Right ventricle myocardium superior (tissue), 1 donor: ENCODE measurements around the gene RBBP8NL. TPM values are rescaled to one million over a fixed set of nuclear protein-coding genes. Genes with fewer than 3 reads are reported as not detected.

ENCODE experiments used
- ATAC-seq: fragments of 200-7000 bp; cut with Tn5 transposase; one replicate; pipeline ENCODE4 v1.9.1; 2020; ENCODE audit warnings: mild to moderate bottlenecking; ENCODE audit not compliant: poor library complexity
- DNase-seq: peaks from one replicate; pipeline ENCODE4 v3.0.0-alpha.2; 2020
- intact Hi-C: fragments of 100-400 bp; cut with DNase I; formaldehyde crosslinking; loops from one replicate; pipeline ENCODE4 v1.11.2; 2022
- total RNA-seq: library from RNA; stranded (reverse); fragmentation: NEBNext Ultra II Directional; extraction: Animal tissue kit (Norgen Biotek cat#: 25700); gene quantifications from one replicate; pipeline ENCODE4 v1.2.1, GENCODE V29; 2021
- donor health status: DM: no; HTN: yes; CAD: no; lungs with severe emphysema.

Gene RBBP8NL
- total RNA-seq, 1 donor from 2014 or later: not detected

- DNase-seq: no peak
- intact Hi-C loops: no loop called here
- no peak for ATAC-seq
Observed at GRCh38 chr20:62401331-62401779, 26.0 kb downstream of the RBBP8NL start.

- DNase-seq (no peak), ATAC-seq (no peak)
- intact Hi-C loops: no loop called here
Observed at GRCh38 chr20:62400541-62400940, 26.8 kb downstream of the RBBP8NL start.

- ATAC-seq (no peak), DNase-seq (no peak)
- intact Hi-C loops: no loop called here
Observed at GRCh38 chr20:62400021-62400420, 27.3 kb downstream of the RBBP8NL start.

DNA sequence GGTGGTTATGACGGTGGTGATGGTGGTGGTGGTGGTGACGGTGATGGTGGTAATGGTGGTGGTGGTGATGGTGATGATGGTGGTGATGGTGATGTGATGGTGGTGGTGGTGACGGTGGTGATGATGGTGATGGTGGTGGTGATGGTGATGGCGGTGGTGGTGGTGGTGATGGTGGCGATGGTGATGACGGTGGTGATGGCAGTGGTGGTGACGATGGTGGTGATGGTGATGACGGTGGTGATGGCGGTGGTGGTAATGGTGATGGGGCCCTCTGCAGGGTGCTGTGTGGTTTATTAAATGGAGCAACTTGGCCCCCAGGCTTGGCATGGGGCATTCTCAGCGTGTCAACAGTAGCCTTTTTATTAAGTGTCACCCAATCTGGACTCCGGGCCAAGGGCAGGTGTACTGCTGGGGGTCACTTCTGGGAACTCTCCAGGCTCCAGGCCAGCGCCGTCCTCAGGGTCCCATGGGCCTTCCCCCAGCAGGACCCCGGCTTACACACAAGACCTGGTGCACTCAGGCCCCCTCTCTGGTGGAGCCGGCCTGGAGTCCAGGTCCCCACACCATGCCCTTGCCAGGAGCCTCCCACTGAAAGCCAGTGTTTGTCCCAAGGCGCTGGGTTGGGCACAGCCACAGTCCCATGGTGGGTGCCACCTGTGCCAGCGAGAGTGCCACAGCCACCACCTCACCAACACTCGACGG is 29.1 kb downstream of the RBBP8NL start:
- intact Hi-C loops: no loop called here
- ATAC-seq: no peak
- DNase-seq: no peak

GRCh38 chr20:62396367-62397239 is 30.7 kb downstream of the RBBP8NL start:
- ATAC-seq (no peak), DNase-seq (no peak)
- intact Hi-C loops: no loop called here

DNA sequence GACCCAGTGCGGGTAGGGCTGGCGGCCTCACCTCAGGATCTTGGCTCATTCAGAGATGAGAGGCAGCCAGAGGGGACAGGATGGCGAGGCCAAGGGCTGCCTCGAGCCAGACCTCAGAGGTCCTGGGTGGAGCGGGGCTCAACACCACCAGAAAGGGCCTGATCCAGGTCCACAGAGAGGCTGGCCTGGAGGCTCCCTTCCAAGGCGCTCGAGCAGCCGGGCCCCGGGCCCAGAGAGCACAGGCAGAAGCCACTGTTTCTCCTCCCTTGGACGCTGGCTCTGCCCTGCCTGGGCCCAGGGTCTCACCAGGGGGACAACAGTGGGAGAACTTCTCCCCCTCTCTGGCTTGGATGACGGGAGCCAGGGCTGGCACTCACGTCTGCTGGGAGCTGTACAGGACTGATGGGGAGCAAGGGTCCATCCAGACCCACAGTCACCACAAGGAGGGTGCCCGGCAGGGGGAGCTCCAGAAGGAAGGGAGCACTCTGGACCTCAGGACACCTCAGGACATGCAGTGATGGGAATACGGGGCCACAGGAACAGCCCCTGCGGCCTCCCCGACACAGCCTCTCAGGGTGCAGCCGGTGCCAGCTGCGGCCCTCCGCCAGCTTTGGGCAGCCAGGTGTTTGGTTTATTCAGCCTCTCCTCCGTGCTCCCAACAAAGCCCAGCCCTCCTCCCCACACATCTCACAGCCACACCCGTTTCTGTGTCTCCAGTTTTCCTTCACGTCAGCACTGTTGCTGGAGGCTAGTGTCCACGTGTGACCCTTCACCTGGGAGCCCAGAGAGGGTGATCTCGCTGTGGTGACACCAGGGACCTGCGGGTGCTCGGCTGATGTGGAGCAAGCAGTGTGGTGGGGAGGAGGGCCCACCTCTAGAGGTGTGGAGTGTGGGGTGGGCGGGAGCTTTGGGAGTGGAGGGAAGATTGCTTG is 31.8 kb downstream of the RBBP8NL start:
- no peak for ATAC-seq
- no peak for DNase-seq
- intact Hi-C loops: no loop called here

DNA sequence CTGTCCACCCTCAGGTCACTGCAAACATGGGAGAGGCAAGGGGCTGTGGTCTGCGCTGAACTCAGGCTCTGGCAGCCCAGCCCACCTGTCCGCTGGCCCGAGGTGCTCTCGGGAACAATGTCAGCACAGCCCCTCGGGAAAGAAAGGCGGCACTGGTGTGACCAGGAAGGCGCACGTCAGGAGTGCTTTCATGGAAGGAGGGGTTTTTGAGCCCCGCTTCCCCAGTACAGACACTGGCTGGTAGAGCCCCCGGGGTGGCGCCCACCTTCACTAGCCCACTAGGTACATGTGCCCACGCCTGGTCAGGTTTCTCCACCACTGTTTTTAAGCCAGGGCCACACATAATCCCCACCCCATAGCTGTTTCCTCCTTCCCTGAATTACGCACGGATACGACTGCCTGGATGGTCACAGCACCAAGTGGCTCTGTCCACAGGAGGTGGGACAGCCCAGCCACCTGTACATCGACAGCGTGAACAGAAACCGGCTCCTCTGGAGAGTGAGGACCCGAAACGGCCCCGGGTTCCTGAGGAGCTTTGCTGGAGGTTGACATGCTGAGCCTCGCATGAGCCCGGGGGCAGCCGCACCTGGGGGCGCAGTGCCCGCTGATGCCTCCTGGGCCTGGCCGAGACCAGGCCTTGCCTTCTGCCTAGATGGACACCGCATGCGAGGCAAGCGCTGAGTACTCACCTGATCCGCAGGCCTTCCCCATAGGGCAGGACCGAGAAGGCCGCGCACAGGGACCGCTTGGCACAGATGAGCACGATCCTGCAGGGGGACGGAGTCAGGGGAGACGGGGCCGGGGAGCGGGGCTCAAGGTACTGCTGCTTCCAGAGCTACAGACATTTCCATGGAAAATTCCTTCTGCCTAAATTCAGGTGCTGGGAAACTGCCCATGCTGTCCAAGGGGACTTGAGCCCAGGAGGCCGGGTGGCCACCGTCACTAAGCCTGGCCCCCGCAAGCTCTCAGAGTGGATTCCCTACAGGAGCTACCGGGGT is 32.8 kb downstream of the RBBP8NL start:
- DNase-seq (no peak), ATAC-seq (no peak)
- intact Hi-C loops: no loop called here

- ATAC-seq (no peak), DNase-seq (no peak)
- intact Hi-C loops: no loop called here
Observed at GRCh38 chr20:62393830-62394229, 33.5 kb downstream of the RBBP8NL start.

- intact Hi-C loops: no loop called here
- DNase-seq: no peak
- ATAC-seq: no peak
Observed at GRCh38 chr20:62393335-62393665, 34.0 kb downstream of the RBBP8NL start.

- DNase-seq: no peak
- no peak for ATAC-seq
- intact Hi-C loops: no loop called here
Observed at GRCh38 chr20:62392621-62393334, 34.6 kb downstream of the RBBP8NL start.

GRCh38 chr20:62392077-62392418 is 35.3 kb downstream of the RBBP8NL start:
- DNase-seq (no peak), ATAC-seq (no peak)
- intact Hi-C loops: no loop called here

DNA sequence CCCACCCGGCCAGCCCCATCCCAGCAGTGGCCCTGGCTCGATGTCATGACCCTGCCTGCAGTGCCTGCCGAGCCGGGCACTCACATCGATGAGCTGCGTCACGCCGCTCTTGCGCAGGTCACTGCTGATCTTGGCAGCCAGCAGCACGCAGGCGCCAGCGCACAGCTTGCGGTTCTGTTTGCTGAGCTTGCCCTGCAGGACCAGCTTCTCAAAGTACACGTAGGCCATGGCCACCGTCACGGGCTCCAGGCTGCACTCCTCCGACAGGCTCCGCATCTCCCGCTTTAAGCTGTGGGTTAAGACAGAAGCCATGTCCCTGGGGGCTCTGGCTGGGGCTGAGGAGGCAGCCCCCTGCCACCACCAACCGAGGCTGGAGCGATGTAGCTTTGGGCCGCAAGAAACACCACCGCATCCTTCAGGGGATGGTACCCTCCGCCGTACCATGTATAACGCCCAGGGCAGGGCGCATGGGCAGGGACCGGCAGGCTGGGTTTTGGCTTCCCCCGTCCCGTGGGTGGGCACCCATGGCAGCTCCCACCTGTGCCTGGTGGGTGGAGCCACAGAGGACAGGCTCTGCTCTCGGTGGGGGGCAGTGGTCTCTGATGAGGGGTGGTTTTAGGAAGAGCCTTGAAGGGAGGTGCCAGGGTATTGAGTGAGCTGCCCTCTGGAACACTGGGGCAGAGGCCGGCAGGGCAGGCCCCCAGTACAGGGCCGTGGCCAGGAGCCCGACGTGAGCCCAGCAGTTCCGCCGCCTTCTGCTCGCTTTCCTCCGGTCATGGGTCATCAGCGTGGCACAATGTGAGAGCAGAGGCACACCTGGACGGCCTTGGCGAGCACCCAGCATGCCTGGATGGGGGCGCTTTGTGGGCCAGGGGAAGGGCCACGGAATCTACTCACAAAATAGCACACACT is 35.9 kb downstream of the RBBP8NL start:
- DNase-seq (no peak), ATAC-seq (no peak)
- intact Hi-C loops: no loop called here

GRCh38 chr20:62390317-62391164 is 36.8 kb downstream of the RBBP8NL start:
- ATAC-seq: no peak
- intact Hi-C loops: no loop called here
- no peak for DNase-seq

DNA sequence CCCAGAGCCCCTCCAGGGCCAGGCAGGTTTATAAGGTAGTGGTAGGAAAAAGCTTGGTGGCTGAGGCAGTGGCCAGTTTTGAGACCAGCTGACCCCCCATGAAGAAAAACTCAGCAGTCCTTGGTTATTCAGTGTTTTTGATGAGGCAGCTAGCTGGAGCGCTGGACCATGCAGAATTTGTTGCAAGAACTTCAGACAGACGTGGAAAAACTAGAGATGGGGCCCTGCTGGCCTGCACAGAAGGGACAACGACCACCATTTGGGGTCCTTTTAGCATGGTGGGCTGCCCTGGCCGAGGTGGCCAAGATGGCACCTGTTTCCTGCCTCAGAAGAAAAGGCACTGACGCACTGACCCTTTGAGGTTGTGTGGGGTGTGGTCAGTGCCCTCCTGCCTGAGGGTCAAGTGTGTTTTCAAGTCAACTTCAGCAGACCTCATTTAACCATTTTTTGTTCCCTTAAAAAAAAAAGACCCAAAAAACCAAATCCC is 37.7 kb downstream of the RBBP8NL start:
- ATAC-seq: no peak
- intact Hi-C loops: no loop called here
- DNase-seq: no peak

- ATAC-seq: no peak
- DNase-seq: no peak
- intact Hi-C loops: no loop called here
Observed at GRCh38 chr20:62388839-62389600, 38.3 kb downstream of the RBBP8NL start.
